ENCODE data around the gene FIS1.
A peak's percentile ranks its signal among the peaks of the same experiment; 100 is the strongest.
"Not testable (repeated sequence)": the region's sequence is repeated elsewhere in the genome, so short reads cannot be mapped to it uniquely, and the experiment has no call there.

DNA sequence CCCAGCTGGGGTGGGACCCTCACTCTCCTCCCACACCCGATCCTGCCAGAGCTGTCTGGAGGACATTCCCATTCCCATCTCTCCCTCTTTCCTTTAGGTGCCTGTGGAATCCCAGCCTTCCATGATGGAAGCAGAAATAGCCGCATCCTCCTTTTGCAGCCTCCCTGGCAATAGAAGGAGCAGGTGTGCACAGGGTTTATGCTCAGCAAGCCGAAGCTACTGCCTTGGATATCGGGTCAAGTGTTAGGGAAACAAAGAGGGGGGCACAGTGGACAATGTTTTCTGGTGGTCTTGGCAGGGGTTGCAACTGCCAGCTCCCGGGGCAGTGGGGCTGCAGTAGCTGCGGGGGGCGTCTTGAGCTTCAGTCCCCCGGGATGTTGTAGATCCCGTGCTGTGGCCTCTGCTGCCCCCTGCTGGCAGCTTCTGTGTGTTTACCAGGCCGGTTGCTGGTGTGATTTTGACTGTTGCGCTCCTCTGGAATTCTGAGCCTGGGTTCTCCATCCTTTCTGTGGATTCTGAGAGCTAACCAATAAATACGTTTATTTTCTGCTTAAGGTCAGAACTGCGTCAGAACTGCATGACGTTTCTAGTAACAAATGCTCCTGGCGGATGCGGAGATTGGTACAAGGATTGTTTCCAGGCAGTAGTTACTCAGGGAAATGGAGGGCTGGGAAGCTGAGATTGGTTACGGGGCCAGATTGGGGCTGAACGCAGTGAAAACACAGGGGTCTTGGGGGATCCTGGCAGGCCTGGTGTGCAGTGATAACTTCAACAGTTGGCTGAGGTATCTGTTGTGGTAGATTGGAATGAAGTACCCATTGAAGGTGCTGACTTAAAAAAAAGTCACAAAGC lies 45.5 kb upstream of the FIS1 start:
- TF ChIP-seq CTCF (IDR thresholded peaks at IDR 0.05; ENCODE audit: borderline replicate concordance, extremely low read depth, low read length, poor library complexity, severe bottlenecking) = peak; percentile 66
- TF ChIP-seq EZH2 (IDR thresholded peaks at IDR 0.05; ENCODE audit: borderline replicate concordance, low read depth, low read length, severe bottlenecking) = not testable (repeated sequence)

Measured in DND-41 (cell line).